HG03108 (cell line): ENCODE measurements around the gene ZER1.
"Not testable (repeated sequence)": the region's sequence is repeated elsewhere in the genome, so short reads cannot be mapped to it uniquely, and the experiment has no call there.

ENCODE experiments used
- ATAC-seq: cut with Tn5 transposase; IDR thresholded peaks from one replicate; pipeline ENCODE4 v1.9.1; 2021; ENCODE audit warnings: moderate library complexity; ENCODE audit not compliant: unreplicated experiment

Gene ZER1

DNA sequence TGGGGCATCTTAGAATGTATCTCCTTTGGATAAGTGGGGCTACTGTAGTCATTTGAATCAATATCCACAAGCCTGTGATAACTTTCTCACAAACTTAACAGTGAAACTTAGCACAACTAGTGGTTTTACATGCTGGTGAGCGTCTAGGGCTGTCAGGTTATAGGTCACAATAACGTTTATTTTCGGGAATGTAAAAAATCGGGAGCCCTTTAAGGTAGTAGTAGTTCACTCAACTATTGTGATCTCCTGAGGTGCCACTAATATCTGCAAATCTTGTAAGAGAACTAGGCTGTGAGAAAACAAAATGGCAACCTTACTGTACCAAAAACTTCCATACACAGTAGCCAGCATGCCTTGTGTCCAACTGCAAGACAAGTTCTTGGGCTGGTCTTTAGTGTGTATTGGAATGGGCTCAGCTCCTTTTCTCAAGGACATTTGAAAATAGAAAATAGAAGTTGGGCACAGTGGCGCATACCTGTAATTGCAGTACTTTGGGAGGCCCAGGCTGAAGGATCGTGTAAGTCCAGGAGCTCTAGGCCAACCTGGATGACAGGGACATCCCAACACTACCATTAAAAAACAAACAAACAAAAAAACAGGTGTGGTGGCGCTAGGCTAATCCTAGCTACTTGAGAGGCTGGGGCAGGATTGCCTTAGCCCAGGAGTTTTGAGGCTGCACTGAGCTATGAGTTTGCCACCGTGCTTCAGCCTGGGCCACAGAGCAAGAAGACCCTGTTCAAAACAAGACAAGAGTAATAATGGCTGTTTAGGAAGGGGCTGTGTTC lies 74.6 kb downstream of the ZER1 start:
- ATAC-seq, result no peak

DNA sequence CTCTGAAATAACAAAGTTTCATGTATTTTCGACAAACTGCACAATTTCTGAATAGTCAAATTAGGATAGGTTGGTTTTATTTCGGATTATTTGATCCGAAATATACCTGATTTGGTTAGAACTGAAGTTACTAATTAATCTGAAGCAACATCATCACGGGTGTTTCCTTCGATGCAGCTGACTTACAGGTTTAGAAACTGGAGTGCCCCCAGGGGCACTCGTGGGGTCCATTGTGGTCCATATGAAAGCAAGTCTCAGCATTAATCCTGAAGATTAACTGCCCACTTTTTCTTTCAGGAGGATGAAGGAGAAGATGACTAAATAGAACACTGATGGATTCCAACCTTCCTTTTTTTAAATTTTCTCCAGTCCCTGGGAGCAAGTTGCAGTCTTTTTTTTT lies 77.4 kb downstream of the ZER1 start:
- peak; percentile 36 for ATAC-seq

DNA sequence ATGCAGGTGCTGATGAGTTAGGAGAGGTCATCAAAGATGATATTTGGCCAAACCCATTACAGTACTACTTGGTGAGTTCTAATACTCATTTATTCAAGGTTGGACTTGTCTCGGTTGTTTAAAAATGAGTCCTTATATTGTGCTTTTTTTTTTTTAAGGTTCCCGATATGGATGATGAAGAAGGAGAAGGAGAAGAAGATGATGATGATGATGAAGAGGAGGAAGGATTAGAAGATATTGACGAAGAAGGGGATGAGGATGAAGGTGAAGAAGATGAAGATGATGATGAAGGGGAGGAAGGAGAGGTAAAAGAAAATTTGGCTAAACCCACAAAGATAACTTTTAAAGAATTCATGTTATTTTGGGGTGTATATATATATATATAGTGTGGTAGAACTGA lies 78.0 kb downstream of the ZER1 start:
- not testable (repeated sequence) for ATAC-seq

DNA sequence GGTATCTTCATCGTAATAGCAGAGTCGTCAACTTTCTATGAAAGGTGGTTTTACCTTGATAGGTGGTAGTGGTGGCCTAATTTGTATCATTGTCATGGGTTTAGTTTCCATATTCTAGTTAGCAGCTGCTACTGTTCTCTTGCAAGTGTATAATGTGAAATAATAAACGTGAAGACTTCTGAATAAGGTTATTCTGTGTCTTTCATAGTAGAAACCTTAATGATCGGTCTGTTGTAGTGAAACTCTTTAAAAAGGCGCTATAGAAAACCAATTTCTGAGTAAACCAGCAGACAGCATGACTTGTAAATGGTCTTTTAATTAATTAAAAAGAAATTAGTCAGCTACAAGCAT lies 81.1 kb downstream of the ZER1 start:
- ATAC-seq, result no peak

DNA sequence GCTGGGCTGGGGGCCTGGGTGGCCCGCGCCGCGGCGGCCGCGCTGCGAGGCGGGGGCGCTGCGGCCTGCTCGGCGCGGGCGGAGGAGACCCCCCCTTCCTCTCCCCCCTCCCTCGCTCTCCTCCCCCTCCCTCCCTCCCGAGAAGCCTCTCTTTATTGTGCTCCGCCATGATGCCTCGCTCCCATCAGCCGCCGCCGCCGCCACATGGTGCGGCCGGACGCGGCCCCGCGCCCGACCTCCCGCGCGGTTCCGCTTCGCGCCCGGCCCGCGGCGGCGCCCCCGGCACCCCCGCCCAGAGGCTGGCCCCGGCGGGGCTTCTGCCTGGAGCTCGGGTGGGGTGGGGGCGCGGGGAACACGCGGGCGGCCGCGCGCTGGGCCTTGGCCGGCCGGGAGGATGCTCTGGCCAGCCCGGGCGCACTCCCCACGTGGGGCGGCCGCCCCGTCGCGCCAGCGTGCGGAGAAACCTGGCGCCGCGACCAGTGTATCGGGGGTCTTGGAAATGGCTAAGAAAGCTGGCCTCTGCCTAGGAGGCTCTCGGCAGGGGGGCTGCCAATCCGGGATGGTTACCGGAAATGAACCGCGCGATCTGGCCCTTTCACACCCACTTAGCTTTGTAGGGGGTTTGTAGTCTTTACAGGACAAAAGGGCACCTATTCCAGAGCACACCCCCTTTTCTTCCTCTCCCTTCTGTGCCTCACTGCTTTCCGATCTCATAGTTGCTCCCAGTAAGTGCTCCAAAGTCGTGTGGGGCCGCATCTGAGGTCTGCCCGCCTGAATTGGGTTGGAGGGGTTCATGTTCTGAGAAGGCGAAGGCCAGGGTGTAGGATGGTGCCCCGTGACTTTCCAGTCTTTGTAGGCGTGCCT lies 81.7 kb downstream of the ZER1 start:
- ATAC-seq, result no peak

DNA sequence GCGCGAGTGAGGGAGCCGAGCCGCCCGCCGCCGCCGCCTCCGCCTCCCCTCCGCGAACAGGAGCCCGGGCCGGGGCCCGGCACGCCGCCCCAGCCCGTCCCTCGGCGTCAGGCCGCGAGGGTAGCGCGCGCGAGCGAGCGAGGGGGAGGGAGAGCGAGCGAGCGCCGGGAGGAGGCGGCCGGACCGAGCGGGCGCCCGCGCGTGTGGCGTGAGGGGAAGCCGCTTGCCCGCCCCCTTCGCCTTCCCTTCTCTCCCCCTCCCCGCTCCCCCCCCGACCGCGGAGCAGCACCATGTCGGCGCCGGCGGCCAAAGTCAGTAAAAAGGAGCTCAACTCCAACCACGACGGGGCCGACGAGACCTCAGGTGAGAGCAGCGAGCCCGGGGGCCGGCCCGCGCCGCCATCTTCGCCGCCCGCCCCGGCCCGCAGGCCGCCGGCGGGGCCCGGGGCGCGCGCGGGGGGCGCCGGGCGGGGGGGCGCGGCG lies 82.4 kb downstream of the ZER1 start:
- ATAC-seq, result peak; percentile 1

DNA sequence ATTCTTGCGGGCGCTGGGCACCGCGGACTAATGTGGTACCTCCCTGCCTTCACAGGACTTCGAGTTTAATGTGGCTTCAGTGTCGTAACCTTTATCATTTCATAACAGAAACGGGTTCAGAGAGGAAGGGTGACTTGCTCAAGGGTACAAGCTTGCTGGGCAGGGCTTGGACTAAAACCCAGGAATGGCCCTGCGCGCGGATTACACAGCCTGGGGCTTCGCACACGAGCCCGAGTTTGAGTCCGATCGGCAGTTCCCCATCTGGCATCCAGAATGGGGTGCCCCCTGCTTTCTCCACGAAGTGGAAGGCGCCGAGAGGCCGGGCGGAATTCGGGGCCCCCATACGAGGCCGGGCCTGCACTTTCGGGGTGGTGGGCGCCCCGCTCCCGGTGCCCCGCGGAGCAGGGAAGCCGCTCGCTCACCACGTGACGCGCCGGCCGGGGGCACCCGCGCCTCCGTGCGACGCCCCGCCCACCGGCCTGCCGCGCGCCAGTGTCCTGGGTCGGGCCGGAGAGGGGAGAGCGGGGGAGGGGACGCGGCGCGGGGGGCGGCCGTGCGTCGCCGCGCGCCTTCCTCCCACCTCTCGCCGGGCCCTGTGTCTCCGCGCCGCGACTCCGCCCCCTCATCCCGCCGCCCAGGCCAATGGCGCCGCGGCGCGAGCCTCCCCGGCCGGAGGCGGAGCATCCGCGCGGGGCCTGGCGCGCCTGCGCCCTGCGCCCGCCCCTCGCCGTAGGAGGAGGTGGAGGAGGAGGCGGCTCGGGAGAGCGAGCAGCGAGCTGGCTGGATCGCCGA lies 83.0 kb downstream of the ZER1 start, which contains the start of gene SET:
Gene SET, plus strand, starts transcription at position 722 of the 792 bp plus-strand sequence. CDS start 361 bp downstream, outside the sequence.
- ATAC-seq, result peak; percentile 58

DNA sequence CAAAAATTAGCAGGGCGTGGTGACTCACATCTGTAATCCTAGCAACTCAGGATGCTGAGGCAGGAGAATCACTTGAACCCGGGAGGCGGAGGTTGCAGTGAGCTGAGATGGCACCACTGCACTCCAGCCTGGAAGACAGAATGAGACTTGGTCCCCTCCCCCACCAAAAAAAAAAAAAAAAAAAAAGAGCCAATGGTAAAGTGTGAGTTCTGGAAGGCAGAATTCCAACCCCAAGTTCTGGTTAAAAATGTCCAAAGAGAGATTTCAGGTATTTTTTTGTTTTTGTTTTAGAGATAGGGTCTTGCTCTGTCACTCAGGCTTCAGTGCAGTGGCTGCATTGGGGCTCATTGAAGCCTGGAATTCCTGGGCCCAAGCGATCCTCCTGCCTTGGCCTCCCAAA lies 84.3 kb downstream of the ZER1 start:
- no peak for ATAC-seq

DNA sequence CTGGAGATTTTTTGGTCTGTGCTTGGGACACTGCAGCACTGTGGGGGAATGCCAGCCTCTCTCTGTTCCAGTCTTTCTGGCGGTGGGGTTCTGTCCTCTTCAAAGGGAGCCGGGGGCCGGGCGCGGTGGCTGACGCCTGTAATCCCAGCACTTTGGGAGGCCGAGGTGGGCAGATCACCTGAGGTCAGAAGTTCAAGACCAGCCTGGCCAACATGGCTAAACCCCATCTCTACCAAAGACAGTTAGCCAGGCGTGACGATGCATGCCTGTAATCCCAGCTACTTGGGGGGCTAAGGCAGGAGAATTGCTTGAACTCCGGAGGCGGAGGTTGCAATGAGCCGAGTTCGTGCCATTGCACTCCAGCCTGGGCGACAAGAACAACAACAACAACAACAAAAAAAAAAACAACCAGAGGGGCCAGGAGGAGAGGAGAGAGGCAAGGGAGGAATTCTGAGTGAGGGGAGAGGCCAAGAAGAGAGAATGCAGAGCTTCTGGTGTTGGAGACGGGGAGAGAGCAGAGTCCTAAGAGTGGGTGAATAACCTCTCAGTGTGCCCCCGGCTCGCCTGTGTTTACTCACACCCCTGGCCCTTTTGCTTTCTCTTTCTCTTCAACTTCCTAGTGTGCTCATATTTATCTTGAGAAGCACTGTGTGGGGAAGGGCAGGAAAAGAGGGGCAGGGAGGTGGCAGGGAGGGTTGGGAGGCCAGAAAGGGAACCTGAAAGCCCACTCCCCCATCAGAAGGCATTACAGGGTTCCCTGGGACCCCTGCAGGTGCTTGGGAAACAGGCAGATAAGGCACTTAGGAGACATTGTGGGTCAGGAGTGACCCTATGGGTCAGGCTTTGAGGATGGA lies 85.9 kb downstream of the ZER1 start:
- no peak for ATAC-seq

DNA sequence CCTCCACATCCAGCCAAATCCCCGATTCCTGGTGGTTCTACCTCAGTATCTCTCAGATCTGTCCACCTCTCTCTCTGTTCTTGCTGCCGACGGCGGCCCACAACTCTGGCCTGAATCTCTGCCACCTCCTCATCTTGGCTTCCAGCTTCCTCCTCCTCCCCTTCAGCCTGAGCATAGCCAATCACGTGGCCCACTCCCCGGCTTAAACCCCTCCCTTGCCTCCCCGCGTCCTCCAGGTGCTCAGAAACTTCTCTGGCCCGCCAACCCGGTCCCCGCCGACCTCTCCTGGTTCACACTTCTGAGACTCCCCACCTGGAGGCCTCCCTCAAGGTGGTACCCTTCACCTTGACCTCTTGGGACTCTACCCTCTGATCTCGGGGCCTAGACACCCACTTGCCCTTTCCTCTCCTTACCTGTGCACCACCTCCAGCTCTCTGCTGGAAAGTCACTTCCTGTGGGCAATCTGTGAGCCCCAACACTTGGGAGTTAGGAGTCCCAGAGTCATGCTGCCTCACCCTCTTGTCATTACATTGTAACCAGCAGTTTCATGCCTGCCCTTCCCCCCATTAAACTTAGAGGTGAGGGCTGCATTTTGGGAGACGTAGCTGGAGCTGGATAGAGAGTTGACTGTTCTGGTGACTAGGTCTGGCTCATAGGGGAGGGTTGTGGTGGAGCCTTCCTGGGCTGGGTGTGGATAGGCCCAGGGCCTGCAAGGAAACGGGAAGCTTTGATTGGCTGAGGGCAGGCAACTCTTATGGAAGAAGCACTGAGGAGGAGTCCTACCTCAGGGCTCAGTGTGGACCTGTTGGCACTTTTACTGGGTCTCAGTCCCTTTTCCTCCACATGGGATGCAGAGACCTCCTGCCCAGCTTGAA lies 87.2 kb downstream of the ZER1 start:
- peak; percentile 27 for ATAC-seq

DNA sequence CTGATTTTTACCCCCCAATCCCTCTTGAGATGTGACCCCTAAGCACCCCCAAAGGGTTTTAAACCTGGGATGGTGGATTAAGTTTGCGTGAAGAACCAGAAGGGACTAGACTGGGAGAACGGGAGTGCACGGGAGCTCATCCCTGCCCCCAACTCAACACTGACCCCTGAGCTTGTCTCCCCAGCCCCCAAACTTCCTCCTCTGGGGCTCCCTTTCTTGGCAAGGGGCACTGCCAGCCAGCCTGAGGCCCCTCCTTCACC lies 87.7 kb downstream of the ZER1 start:
- no peak for ATAC-seq

DNA sequence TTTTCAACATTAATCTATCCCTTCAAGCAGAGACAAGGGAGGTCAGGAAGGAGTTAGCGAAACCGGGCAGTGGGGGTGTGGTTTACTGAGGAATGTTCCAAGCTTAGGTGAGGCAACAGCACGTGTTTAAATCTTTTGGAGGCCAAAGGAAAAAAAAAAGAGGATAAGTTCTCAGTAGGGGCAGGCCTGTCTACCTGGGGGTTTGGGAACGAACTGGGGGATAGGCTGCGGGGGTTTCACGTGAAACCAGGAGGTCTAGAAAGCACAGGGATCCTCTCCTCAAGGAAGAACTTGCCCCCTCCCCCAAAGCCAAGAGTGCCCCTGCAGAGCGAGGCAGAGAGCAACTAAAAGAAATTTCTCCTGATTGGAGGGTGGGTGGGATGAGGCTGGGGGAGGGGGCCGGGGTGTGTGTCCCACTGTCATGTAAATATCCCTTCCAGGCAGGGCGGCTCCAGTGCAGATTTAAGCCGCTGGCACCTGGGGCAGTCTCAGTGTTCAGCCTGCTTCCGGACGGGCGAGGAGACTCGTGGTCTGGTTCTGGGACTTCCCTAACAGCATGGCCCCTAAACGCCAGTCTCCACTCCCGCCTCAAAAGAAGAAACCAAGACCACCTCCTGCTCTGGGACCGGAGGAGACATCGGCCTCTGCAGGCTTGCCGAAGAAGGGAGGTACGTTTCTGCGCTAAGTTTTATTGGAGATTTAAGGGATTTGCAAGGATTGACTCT lies 88.2 kb downstream of the ZER1 start:
- ATAC-seq, result peak; percentile 34
